Astrocyte of the spinal cord (primary cell): ENCODE data around the gene MSRB3.
A peak's percentile ranks its signal among the peaks of the same experiment; 100 is the strongest.
"Not testable (repeated sequence)": the region's sequence is repeated elsewhere in the genome, so short reads cannot be mapped to it uniquely, and the experiment has no call there.

ENCODE experiments used
- DNase-seq: peaks from one replicate; pipeline ENCODE4 v3.0.0; 2011; ENCODE audit warnings: low read depth, low spot score
- H3K4me3 ChIP-seq: 2 replicates; pipeline ENCODE4 v1.5.1; 2011; ENCODE audit warnings: low read depth, mild to moderate bottlenecking, low read length, moderate library complexity
- CTCF ChIP-seq: IDR thresholded peaks from 2 replicates; pipeline ENCODE4 v1.5.1; 2012; ENCODE audit warnings: low read depth, mild to moderate bottlenecking, low read length, inconsistent platforms
- in situ Hi-C: cut with HindIII; loops from 2 replicates; pipeline ENCODE4 v1.10.0; 2017; ENCODE audit warnings: low sequenced_read_pairs

The MSRB3 gene

GRCh38 chr12:65307169-65307501 is 28.7 kb downstream of the MSRB3 start:
- H3K4me3 ChIP-seq = no peak overlapping the region
- no peak for TF ChIP-seq CTCF
- DNase-seq = no peak
- in situ Hi-C loops = no loop called here

GRCh38 chr12:65308006-65308405 is 29.5 kb downstream of the MSRB3 start:
- TF ChIP-seq CTCF = no peak
- in situ Hi-C loops = no loop called here
- no peak overlapping the region for H3K4me3 ChIP-seq
- no peak for DNase-seq

- DNase-seq = no peak
- H3K4me3 ChIP-seq = no peak overlapping the region
- in situ Hi-C loops = no loop called here
- TF ChIP-seq CTCF = no peak
Observed at GRCh38 chr12:65308601-65309071, 30.2 kb downstream of the MSRB3 start.

- TF ChIP-seq CTCF = no peak
- DNase-seq = no peak
- in situ Hi-C loops = no loop called here
Observed at GRCh38 chr12:65311260-65311659, 32.8 kb downstream of the MSRB3 start.

DNA sequence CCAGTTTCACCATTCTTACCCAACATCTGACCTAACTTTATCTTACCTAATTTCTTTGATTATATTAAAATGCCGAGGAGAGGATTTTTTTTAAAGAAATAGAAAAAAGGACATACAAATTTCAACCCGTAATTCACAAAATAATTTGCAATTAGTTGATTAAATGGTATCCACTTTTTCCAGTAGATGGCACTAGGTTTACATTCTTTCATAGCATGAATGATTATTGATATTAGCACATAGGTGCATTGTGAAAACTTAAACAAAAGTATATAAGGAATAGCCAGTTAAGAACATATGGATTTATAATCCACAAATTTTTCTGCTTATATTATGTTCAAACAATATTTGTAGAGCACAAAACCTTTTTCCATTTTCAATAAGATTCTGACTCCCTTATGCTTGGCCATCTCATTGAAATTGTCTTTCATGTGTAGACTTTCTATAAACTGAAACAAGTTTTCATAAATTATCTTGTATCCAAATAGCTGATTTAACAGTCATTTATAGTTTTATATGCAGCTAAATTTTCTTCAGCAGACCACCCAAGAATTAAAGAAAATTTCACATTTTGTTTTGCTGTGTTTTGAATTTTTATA is 35.3 kb downstream of the MSRB3 start:
- no peak overlapping the region for H3K4me3 ChIP-seq
- peak; percentile 62 for DNase-seq
- TF ChIP-seq CTCF = peak; percentile 36
- in situ Hi-C loops = no loop called here

More at GRCh38 chr12:65311260-65311659, 32.8 kb downstream of the MSRB3 start:
- H3K4me3 ChIP-seq = no peak overlapping the region

GRCh38 chr12:65315238-65315637 is 36.8 kb downstream of the MSRB3 start:
- H3K4me3 ChIP-seq, DNase-seq, in situ Hi-C loops: not testable (repeated sequence)

GRCh38 chr12:65318186-65318685 is 39.8 kb downstream of the MSRB3 start:
- no peak overlapping the region for H3K4me3 ChIP-seq
- no peak for DNase-seq
- TF ChIP-seq CTCF = no peak
- in situ Hi-C loops = no loop called here
